Measurements from ENCODE around the gene ACOX3. TPM values are rescaled to one million over a fixed set of nuclear protein-coding genes. Genes with fewer than 3 reads are reported as not detected.

ACOX3 gene
- polyA plus RNA-seq, 1 of the 3 experiments (the other 2 are of a cell fraction): 8.4 TPM

DNA sequence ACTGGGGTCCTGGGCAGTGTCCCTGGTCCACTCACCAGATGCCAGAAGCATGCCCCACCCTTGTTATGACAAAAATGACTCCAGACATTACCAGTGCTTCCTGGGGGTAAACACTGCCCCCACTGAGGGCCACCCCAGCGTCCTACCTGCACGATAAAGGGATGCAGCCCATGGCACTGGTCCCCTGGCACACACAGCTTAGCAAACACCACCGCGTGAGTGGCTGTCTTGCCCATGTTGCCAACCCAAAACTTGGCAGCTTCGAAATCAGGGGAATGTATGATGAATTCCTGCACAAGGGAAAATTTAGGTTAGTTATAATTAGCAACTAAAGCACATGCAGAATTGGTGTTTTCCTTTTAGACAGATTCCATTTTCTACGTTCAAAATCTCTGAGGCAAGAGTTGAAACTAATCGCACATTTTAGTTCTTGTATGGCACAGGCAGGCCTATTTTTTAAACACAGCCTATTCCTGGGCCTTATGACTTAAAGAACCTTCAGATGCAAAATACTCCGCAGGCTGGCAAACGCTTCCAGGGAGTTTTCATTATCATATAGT, 30.4 kb downstream of the ACOX3 start:
- H3F3A ChIP-seq (replicated peaks; ENCODE audit: insufficient read depth): no peaks in the 10 kb centered on the region
- DNase-seq: no peak
- H3K9me3 ChIP-seq: no peaks in the 10 kb centered on the region
- CTCF ChIA-PET: interaction anchor here (0.7 to 5.1 kb wide), 21 partner anchors 7 to 423 kb away, joined by 3 to 66 read pairs (median 4); partner anchors contain the start of gene SH3TC1
- H3K27me3 ChIP-seq (ENCODE audit: insufficient read depth): no peaks in the 10 kb centered on the region
- no peak for TF ChIP-seq TCF12 (IDR thresholded peaks at IDR 0.05)
- TF ChIP-seq, protein P1, sequence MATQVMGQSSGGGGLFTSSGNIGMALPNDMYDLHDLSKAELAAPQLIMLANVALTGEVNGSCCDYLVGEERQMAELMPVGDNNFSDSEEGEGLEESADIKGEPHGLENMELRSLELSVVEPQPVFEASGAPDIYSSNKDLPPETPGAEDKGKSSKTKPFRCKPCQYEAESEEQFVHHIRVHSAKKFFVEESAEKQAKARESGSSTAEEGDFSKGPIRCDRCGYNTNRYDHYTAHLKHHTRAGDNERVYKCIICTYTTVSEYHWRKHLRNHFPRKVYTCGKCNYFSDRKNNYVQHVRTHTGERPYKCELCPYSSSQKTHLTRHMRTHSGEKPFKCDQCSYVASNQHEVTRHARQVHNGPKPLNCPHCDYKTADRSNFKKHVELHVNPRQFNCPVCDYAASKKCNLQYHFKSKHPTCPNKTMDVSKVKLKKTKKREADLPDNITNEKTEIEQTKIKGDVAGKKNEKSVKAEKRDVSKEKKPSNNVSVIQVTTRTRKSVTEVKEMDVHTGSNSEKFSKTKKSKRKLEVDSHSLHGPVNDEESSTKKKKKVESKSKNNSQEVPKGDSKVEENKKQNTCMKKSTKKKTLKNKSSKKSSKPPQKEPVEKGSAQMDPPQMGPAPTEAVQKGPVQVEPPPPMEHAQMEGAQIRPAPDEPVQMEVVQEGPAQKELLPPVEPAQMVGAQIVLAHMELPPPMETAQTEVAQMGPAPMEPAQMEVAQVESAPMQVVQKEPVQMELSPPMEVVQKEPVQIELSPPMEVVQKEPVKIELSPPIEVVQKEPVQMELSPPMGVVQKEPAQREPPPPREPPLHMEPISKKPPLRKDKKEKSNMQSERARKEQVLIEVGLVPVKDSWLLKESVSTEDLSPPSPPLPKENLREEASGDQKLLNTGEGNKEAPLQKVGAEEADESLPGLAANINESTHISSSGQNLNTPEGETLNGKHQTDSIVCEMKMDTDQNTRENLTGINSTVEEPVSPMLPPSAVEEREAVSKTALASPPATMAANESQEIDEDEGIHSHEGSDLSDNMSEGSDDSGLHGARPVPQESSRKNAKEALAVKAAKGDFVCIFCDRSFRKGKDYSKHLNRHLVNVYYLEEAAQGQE (IDR thresholded peaks at IDR 0.05; ENCODE audit: low read depth, low read length): no peak
- no peak for TF ChIP-seq FOXJ3 (CRISPR knock-in tag; IDR thresholded peaks at IDR 0.05)
- TF ChIP-seq, protein P2, sequence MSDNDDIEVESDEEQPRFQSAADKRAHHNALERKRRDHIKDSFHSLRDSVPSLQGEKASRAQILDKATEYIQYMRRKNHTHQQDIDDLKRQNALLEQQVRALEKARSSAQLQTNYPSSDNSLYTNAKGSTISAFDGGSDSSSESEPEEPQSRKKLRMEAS (IDR thresholded peaks at IDR 0.05; ENCODE audit: low read depth): no peak
- TF ChIP-seq, protein P3, sequence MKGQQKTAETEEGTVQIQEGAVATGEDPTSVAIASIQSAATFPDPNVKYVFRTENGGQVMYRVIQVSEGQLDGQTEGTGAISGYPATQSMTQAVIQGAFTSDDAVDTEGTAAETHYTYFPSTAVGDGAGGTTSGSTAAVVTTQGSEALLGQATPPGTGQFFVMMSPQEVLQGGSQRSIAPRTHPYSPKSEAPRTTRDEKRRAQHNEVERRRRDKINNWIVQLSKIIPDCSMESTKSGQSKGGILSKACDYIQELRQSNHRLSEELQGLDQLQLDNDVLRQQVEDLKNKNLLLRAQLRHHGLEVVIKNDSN (IDR thresholded peaks at IDR 0.05; ENCODE audit: borderline replicate concordance, low read depth): no peak
- TF ChIP-seq NRF1 (IDR thresholded peaks at IDR 0.05; ENCODE audit: low read depth, low read length): no peak
- no peak for TF ChIP-seq NFIC (IDR thresholded peaks at IDR 0.05; ENCODE audit: borderline replicate concordance)
- no peak for TF ChIP-seq GATA2 (CRISPR knock-in tag; IDR thresholded peaks at IDR 0.05)
- no peak for TF ChIP-seq MXI1 (IDR thresholded peaks at IDR 0.05; ENCODE audit: low read depth, low read length)
- no peak for TF ChIP-seq JUND (IDR thresholded peaks at IDR 0.05)
- no peak for TF ChIP-seq MEF2A (IDR thresholded peaks at IDR 0.05; ENCODE audit: borderline replicate concordance, low read depth)
- no peak for TF ChIP-seq ELF1 (IDR thresholded peaks at IDR 0.05)
- no peak for TF ChIP-seq EP300 (IDR thresholded peaks at IDR 0.05; ENCODE audit: borderline replicate concordance in 1 of 2, low read depth in 1 of 2, low read length in 1 of 2)
- TF ChIP-seq FOXM1 (IDR thresholded peaks at IDR 0.05; ENCODE audit: low read depth): no peak
- no peak for TF ChIP-seq RFX5 (IDR thresholded peaks at IDR 0.05; ENCODE audit: low read length)
- TF ChIP-seq EZH2phosphoT487 (IDR thresholded peaks at IDR 0.05; ENCODE audit: borderline replicate concordance, low read depth): no peak
- no peak for TF ChIP-seq POLR2AphosphoS5 (IDR thresholded peaks at IDR 0.05; ENCODE audit: low read depth, low read length)
- no peak for TF ChIP-seq RXRA (IDR thresholded peaks at IDR 0.05; ENCODE audit: borderline replicate concordance, low read depth)
- no peak for TF ChIP-seq SMC3 (IDR thresholded peaks at IDR 0.05; ENCODE audit: low read depth, low read length)
- TF ChIP-seq SIN3A (IDR thresholded peaks at IDR 0.05; ENCODE audit: borderline replicate concordance, low read depth, low read length): no peak
- no peak overlapping the region for H2AFZ ChIP-seq (ENCODE audit: low read depth)
- no peaks in the 10 kb centered on the region for H4K20me1 ChIP-seq (ENCODE audit: insufficient read depth)
- H3K9me2 ChIP-seq: no peaks in the 10 kb centered on the region
- POLR2A ChIA-PET: no interaction called here
- peaks cover 15 to 47% of the 10 kb centered on the region in 2 experiments for H3K36me3 ChIP-seq (replicated peaks in 1 of 2; ENCODE audit: control insufficient read depth in 1 of 2, insufficient read depth in 2 of 2, low read length in 1 of 2)
- H3K79me2 ChIP-seq (ENCODE audit: insufficient read depth): no peaks in the 10 kb centered on the region
- peaks cover 0 to 4% of the 10 kb centered on the region in 2 experiments; a peak in 1 of 4 replicates for H3K4me1 ChIP-seq (ENCODE audit: control insufficient read depth in 1 of 2, insufficient read depth in 2 of 2, low read depth in 1 of 2, low read length in 1 of 2)
- H3K4me2 ChIP-seq: no peak overlapping the region
- H3K9ac ChIP-seq: no peak overlapping the region
- no peak overlapping the region for H3K4me3 ChIP-seq (ENCODE audit: low read depth in 2 of 2, low read length in 1 of 2)
- no peak overlapping the region for H3K27ac ChIP-seq (ENCODE audit: low read depth in 2 of 2, low read length in 1 of 2)
- WGBS (ENCODE audit: low lambda C conversion rate): 97% methylated on average over 7 of the region's 9 CpGs
